Measurements from ENCODE around the gene KCNIP3. TPM values are rescaled to one million over a fixed set of nuclear protein-coding genes. Genes with fewer than 3 reads are reported as not detected.

The KCNIP3 gene
- total RNA-seq, 4 donors from 2014 or later = 5.2 to 20.4 (median 11.4) TPM

DNA sequence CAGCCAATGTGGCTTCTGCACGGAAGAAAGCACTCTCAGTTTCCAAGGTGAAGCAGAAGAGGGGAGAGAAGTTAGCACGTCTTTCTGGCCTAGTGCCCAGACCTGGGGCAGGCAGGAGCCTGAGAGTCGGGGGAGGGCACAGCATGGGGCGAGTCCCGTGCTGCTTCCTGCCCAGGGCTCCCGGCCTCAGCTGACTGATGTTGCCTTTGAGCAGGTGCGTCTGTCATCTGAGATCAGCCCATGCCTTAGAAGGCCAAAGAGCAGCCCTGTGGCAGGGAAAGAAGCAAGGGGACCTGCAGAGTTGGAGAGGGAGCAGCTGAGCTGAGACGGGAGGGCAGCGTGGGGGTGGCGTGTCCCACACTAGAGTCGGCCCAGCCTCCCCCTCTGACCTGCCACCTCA is 3.3 kb downstream of the KCNIP3 start:
- H3K4me3 ChIP-seq (ENCODE audit: low read depth, poor library complexity, severe bottlenecking) = no peak overlapping the region
- DNase-seq (ENCODE audit: low spot score in 2 of 2) = no peak
- TF ChIP-seq, protein P1, sequence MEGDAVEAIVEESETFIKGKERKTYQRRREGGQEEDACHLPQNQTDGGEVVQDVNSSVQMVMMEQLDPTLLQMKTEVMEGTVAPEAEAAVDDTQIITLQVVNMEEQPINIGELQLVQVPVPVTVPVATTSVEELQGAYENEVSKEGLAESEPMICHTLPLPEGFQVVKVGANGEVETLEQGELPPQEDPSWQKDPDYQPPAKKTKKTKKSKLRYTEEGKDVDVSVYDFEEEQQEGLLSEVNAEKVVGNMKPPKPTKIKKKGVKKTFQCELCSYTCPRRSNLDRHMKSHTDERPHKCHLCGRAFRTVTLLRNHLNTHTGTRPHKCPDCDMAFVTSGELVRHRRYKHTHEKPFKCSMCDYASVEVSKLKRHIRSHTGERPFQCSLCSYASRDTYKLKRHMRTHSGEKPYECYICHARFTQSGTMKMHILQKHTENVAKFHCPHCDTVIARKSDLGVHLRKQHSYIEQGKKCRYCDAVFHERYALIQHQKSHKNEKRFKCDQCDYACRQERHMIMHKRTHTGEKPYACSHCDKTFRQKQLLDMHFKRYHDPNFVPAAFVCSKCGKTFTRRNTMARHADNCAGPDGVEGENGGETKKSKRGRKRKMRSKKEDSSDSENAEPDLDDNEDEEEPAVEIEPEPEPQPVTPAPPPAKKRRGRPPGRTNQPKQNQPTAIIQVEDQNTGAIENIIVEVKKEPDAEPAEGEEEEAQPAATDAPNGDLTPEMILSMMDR (IDR thresholded peaks at IDR 0.05) = no peak
- no peak for TF ChIP-seq POLR2A (IDR thresholded peaks at IDR 0.05)
- WGBS, 2 donors = 8 to 16% methylated on average over 7 to 11 of the region's 11 CpGs
- intact Hi-C loops (cut with DNase I; ENCODE audit: low total_unique reads) = no loop called here

DNA sequence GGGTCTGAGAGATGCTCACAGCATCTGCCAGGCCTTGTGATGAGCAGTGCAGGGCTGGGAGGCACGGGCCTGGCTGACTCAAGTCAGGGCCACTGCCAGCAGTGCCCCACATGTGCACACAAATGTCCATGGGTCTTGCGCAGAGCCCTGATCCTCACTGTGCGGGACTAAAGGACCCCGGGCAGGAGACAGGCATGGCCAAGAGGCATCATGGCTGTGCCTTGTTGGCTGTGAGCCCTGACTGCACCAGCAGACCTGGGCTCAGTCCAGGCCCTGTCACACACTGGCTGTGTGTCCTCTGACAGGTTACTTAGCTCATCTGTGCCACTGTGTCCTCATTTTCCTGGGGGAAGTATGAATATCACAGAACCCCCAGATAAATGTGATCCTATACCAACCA is 4.0 kb downstream of the KCNIP3 start:
- intact Hi-C loops (cut with DNase I; ENCODE audit: low total_unique reads) = no loop called here
- WGBS, 2 donors = 74 to 76% methylated on average over 4 of the region's 4 CpGs
- TF ChIP-seq, protein P1 (IDR thresholded peaks at IDR 0.05) = no peak
- no peak for TF ChIP-seq POLR2A (IDR thresholded peaks at IDR 0.05)
- DNase-seq (ENCODE audit: low spot score in 2 of 2) = no peak
- no peak overlapping the region for H3K4me3 ChIP-seq (ENCODE audit: low read depth, poor library complexity, severe bottlenecking)

DNA sequence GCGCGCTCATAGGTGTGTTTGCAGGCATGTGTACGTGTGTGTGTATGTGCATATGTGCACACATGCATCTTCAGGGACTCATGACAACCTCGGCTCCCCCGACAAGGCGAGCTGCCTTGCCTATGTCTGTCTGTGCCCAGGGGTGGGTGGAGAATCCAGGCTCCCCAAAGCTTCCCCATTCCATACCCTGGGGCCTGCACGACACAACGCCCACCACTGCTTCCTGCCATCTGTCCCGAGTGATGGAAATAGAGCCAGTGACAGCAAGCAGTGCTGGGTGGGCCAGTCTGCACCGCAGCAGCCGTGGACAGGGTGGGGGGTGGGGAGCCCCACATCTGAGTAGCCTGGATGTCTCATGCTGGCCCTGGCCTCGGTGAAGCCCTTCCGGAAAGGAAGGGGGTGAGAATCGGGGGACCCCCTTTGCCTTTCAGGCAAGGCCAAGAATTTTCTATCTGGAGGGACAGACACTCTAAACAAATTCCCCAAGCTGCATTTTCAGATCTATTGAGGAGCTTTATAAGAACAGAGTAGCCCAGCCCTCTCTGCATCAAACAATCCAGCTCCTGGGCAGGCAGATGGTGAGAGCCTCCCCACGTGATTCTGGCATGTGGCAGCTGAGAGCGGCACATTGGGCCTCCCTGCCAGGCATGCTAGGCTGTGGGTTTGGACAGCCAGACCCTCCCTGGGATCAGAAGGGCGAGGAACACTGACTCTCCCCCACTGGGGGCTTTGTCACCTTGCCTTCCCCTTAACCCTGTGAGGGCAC is 4.9 kb downstream of the KCNIP3 start:
- H3K4me3 ChIP-seq (ENCODE audit: low read depth, poor library complexity, severe bottlenecking) = no peak overlapping the region

DNA sequence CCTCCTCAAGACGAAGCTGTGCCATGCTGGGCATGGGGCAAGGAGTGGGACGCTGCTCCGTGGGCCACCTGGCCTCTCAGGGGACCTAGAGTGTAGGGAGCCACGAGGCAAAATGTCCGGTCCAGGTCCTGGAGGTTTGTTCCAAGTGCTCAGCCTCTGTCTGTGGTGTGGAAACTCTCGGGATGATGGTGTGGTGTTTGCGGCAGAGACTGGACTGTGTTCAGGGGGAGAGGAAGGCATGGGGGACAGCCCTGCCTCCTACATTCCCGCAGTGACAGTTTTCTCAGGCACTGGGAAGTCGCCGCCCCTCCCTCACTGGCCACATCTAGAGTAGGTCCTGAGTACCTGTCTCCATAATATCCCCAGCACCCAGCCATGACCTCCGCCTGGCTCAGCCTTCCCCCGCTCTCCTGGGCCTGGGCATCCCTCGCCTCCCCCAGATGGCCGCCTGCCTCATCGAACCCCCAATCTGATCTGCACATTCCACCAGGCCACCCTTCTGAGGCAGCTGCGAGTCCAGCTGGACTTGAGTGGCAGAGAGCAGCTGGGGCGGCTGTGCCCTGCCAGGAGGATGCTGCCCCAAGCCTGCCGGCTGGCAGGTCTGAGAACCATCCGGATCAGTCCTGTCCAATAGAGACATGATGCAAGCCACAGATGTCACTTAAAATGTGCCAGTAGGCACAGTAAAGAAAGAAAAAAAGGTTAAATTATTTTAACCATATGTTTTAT is 6.2 kb downstream of the KCNIP3 start:
- intact Hi-C loops (cut with DNase I; ENCODE audit: low total_unique reads) = no loop called here
- TF ChIP-seq, protein P1 (IDR thresholded peaks at IDR 0.05) = no peak
- TF ChIP-seq POLR2A (IDR thresholded peaks at IDR 0.05) = no peak
- no peak overlapping the region for H3K4me3 ChIP-seq (ENCODE audit: low read depth, poor library complexity, severe bottlenecking)
- 81 to 85% methylated on average over 19 of the region's 19 CpGs for WGBS, 2 donors
- DNase-seq (ENCODE audit: low spot score in 2 of 2) = no peak

More for the DNA sequence above, 4.9 kb downstream of the KCNIP3 start:
- WGBS, 2 donors = 36 to 57% methylated on average over 5 to 17 of the region's 17 CpGs
- DNase-seq (ENCODE audit: low spot score in 2 of 2) = no peak
- intact Hi-C loops (cut with DNase I; ENCODE audit: low total_unique reads) = no loop called here
- TF ChIP-seq, protein P1 (IDR thresholded peaks at IDR 0.05) = no peak
- TF ChIP-seq POLR2A (IDR thresholded peaks at IDR 0.05) = no peak

DNA sequence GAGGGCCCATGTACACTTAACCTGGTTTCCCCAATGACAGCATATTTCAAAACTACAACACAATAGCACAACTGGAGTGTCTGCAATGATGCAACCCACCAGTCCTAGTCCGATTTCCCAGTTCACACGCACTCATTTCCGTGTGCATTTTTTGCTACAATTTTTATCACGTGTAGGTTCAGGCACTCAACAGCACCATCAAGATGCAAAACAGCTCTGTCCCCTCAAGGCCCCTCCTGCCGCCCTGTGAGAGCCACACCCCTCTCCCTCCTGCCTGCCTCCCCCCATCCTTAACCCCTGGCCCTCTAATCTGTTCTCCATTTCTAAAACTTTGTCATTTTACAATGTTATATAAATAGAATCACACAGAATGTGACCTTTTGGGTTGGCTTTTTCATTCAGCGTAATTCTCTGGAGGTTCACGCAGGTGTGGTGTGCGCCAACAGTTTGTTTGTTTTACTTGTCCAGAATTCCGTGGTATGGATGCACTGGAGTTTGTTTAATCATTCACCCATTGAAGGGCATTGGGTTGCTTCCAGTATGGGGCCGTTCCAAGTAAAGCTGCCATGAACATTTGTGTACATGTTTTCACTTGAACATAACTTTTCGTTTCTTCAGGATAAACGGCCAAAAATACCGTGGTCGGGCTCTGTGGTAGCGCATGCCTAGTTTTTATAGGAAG is 8.4 kb downstream of the KCNIP3 start:
- TF ChIP-seq, protein P1 (IDR thresholded peaks at IDR 0.05) = no peak
- TF ChIP-seq POLR2A (IDR thresholded peaks at IDR 0.05) = no peak
- intact Hi-C loops (cut with DNase I; ENCODE audit: low total_unique reads) = no loop called here
- H3K4me3 ChIP-seq (ENCODE audit: low read depth, poor library complexity, severe bottlenecking) = no peak overlapping the region
- WGBS, 2 donors = 44 to 47% methylated on average over 15 of the region's 15 CpGs
- DNase-seq (ENCODE audit: low spot score in 2 of 2) = no peak

Data from lower leg skin (tissue), 4 donors.